Globus pallidus (tissue), 1 donor: ENCODE data around the gene ATF3.

Source experiments
- DNase-seq: peaks from one replicate; pipeline ENCODE4 v3.0.0-alpha.2; 2015; ENCODE audit warnings: low spot score

Gene ATF3, protein sequence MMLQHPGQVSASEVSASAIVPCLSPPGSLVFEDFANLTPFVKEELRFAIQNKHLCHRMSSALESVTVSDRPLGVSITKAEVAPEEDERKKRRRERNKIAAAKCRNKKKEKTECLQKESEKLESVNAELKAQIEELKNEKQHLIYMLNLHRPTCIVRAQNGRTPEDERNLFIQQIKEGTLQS

DNA sequence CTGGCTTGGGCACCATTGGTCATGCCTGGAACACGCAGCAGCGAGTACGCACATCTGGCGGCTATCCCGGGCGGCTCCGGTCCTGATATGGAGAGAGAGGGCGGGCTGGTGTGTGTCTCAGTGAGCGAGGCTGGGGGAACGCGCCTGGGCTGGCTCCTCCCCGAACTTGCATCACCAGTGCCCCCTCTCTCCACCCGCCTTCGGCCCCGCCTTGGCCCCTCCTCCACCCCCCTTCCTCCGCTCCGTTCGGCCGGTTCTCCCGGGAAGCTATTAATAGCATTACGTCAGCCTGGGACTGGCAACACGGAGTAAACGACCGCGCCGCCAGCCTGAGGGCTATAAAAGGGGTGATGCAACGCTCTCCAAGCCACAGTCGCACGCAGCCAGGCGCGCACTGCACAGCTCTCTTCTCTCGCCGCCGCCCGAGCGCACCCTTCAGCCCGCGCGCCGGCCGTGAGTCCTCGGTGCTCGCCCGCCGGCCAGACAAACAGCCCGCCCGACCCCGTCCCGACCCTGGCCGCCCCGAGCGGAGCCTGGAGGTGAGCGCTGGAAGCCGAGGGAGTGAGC is at the start of gene ATF3:
Gene ATF3 (plus strand): TSS at position 370 of the 567 bp plus-strand sequence. CDS start 6,261 bp downstream, outside the sequence.
- DNase-seq: peak; percentile 100

DNA sequence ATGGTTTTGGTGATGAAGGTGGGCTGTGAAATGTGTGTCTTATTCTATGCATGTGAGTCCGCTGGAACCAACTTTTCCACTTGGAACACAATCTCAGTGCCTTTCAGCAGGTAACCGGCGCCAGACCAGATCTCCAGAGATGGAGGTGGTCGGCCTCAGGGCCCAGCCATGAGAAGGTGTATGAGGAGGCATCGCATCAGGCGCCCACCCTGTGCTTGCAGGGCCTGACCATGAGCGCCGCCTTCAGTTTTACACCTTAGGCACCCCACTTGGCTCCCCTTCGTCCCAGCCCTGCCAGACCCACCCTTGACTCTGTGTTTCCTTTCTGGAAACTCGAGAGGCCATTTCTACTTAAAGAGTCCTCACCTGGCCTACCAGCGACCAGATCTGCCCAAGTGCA is 48.6 kb upstream of the ATF3 start:
- no peak for DNase-seq

DNA sequence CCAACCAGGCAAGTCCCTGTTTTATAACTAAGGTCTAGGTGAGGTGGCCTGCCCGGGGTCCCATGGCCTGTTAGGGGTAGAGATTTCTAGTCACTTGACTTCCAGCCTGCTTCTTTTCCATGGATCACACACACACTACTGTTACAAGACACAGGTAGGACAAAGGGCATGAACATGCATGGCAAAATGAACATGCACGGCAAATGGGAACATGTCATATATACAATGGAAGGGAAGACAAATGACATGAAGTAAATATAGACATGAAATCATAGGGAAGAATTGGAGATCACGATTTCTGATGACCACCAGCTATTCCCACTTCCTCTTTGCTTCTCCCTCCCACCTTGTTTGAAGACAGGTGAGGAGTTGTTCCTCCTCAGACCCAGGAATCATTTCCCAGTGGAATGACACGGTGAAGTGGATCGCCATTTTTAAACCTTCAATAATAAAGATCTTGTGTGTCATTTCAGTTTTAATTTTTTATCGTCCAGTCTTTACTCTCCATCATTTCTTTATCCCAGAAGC is 47.6 kb upstream of the ATF3 start:
- DNase-seq: no peak

DNA sequence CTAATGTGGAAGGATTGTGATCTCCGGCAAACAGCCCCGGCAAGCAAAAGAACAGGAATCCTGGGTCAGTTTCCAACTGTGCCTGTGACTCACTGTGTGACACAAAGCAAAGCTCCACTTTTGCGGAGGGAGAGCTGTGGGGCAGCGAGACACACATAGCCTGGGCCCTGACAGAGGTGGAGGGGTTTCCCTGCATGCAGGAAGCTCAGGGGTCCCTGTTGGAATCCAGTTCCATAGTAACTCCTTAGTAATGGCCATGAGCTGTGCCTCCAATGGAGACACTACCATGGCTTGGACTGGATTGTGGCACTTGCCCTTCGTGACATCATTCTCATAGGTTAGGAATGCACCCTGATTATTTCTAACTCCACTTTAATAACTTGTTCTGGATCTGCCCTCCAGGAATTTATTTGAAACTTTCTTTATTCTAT is 47.0 kb upstream of the ATF3 start:
- DNase-seq: no peak

DNA sequence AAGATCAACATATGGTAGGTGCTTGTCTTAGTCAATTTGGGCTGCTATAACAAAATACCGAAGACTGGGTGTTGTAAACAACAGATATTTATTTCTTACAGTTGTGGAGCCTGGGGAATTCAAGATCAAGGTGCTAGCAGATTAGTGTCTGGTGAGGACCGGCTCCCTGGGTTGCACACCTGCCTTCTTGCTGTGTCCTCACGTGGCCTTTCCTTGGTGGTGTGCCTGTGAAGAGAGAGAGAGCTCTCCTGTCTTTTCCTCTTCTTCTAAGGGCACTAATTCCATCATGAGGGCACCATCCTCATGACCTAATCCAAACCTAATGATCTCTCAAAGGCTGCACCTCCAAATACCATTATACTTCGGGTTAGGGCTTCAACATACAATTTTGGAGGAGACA is 45.8 kb upstream of the ATF3 start:
- no peak for DNase-seq

DNA sequence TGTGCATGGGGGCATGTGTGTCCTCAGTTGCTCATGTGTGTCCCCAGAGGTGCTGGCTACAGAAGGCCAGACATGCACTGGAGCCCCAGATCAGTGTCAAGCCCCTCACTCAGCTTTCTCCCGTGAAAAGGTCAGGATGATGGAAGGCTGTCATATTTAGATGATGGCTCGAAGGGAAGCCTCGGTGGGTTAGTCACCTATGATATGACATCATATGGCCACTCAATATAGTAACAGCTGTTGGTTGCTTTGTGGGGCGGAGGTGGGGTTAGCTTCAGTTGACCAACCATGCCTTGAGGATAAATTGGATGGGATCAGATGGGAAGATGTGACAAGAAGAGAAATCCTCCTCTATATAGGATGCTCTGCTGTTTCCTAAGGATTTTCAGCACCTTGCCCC is 43.5 kb upstream of the ATF3 start:
- DNase-seq: no peak

DNA sequence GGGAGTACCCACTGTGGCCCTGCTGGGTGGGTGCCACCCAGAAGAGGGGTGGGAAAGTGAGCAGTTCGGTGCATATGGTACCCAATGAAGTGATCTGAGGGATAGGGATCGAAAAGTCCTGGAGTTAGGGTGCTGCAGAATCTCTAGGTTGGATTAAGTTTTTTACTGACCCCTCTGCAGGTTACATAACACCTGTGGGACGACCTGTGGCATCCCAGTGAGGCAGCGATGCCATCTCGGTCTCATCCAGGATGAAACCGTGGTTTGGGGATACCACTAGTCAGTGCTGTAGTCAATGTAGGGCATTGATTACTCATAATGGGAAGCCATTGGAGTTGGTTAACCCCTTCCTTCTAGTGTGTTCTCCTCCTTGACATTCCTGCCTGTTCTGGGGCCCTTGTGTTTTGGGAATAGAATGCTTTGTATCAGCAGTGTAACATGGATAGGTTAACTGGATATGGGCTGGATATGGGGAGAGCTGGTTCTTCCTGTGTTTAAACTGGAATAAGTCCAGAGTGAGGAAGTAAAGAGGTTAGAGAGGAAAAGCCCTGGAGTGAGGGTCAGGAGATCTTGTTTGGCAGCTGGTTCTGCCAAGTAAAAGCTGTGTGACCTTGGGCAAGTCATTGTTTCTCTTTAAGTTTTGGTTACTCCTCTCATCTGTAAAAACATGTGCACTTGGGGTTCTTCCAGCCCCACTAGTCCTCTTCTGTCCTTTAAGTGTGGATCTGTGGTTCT is 42.8 kb upstream of the ATF3 start:
- no peak for DNase-seq

DNA sequence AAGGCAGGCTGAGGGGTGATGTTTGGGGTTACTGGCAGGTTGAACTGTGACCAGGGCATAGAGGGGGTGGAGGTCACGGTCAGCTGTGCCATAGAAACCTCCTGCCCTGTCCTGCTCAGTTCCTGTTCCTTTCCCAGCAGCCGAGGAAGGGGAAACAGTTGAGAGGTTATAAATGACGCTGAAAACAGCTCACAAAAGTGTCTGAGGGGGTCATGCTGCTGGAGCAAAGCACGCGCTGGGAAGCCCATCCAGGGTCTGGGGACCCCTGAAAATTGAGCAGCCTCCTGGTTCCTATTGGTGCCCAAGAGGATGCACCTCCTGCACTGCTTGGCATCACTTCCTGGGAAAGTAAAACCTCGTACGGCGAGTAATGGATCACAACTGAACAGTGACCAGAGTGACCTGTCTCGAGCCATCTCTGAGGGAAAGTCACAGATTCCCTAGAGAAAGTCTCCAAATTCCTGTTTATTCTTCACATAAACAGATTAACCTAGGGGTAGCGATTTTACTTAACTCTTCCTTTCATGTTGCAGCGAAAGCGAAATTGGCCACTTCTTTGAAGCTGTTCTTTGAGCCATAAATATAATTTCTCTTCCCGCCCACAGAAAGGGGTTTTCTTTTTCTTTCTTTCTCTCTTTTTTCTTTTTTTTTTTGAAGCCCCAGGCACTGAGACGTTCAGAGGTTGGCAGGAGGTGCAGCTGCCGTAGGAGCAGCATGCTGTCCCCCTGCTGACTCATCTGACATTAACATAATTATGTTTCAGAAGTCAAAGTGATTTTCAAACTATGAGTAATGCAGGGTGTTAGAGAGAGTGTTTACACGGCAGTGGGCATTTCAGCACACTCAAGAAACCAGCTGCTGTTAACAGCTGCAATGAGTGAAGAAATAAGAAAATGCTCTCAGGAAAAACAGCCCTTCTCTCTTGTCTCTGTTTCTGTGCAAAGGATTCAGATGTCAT is 41.8 kb upstream of the ATF3 start:
- peak; percentile 39 for DNase-seq

DNA sequence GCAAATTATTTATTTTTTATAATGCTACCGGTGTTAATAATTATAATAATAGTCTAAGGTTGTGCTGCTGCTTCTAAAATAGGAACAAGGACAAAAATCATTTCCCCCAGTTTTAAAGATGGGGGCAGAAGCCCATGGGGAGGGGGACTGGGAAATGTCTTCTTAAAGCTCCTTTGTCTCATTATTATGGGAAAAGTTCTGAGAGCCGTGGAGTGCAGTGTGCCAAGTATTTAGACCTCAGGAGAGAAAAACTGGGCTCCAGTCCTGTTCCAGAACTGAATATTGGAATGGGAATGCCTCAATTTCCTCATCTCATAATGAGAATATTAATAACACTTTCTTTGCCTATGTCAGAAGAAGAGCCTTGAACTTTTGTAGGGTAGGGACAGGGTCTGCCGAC is 40.9 kb upstream of the ATF3 start:
- DNase-seq: no peak

DNA sequence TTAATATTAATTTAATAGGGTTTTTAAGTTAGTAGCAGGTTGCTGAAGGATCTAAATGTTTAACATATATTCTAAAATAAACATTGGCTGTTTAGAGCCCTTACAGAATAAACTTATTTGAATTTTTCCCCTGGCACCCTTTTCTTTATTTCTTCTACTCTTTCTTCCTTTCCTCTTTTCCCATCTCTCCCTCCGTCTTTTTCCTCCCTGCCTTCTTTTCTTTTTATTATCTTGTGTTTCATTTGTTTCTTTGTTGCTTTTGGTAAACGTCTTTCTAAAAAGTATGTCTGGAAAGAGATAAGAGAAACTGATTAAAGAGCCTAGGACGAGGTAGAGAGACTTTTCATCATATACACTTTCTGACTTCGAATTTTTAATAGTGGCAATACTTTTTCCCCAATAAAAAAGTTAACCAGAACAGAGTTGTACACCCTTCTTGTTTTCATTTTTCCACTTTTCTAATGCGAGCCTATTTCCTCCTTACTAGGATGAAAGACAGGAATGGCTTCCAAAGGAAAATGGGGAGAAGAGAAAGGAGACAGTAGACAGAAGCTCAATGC is 39.5 kb upstream of the ATF3 start:
- no peak for DNase-seq

DNA sequence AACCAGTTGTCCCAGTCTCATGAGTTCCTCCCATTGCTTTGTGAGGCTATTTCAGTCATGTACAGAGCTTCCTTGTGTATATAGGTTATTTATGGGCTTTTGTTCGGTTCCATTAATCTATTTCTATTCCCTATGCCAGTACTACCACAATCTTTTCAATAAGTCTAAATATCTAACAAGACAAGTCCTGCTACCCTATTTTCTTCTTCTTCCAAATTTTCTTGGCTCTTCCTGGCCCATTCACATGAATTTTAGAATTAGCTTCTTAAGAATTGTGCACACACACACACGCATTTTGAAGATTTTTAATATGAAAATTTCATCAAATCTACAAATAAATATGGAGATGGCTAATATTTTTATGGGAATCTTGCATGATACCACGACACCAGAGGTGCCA is 33.8 kb upstream of the ATF3 start:
- DNase-seq: no peak

DNA sequence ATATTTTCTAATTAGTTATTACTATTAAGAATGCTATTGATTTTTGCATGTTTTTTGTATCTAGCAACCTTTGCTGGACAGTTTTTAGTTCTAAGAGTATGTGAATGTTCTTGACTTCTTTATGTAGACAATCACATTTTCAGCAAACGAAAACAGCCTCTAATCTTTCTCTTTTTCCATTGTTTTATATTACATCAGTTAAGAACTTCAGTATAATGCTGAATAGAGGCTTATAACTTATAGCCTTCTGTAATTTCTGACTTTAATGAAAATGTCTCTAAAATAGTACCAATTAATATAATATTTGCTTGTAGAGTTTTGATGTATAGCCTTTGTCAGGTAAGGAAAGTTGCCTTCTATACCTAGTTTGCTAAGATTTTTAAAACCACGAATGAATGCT is 33.2 kb upstream of the ATF3 start:
- DNase-seq: no peak

DNA sequence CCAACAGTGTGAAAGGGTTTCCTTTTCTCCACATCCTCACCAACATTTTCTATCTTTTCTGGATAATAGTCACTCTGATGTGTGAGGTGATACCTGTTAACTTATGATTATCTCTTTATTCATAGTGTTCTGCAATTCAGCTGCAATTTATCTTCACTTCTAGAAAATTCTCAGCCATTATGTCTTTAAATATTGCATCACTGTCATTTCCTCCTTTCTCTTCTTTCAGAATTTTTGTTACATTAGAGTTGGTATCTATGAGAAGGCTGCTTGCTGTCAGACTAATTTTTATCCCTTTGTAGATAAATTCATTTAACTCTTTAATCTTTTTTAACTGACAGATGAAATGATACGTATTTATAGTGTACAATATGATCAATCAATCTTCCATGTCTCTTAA is 30.5 kb upstream of the ATF3 start:
- no peak for DNase-seq

DNA sequence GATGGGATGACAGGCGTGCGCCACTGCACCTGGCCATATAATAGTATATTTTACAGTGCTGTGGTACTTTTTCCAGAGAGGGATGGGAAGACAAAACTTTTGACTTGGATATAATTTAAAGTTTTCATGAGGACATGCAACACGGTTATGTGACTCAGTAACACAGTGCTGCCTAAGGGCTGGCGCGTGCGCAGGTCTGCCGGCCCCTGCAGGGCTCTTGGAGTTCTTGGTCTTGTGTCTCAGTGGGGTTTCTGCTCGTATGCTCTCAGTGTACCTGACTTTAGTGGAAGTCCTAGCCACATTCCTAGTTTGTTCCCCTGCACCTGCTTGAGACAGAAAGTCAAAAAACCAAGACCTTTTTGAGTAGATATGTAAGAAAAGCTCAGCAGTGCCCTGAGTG is 27.5 kb upstream of the ATF3 start:
- no peak for DNase-seq

DNA sequence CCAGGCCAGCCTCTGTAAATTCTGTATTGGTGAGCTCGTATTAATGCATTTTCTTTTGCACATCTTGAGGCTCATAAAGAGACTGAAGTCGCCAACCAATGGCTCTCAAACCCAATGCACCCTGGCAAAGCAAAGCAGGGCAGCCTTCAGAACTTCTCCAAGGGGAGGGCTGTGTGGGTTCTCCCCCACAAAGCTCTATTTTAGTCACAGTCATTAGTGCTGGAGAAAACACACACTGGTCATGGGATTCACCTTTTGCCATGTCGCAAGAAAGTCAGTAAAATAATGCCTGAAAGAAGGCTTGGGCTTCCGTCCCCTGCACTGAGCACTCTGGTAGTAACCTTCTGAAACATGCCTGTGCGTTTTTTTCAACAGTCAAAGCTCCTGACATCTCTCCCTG is 26.3 kb upstream of the ATF3 start:
- DNase-seq: no peak

DNA sequence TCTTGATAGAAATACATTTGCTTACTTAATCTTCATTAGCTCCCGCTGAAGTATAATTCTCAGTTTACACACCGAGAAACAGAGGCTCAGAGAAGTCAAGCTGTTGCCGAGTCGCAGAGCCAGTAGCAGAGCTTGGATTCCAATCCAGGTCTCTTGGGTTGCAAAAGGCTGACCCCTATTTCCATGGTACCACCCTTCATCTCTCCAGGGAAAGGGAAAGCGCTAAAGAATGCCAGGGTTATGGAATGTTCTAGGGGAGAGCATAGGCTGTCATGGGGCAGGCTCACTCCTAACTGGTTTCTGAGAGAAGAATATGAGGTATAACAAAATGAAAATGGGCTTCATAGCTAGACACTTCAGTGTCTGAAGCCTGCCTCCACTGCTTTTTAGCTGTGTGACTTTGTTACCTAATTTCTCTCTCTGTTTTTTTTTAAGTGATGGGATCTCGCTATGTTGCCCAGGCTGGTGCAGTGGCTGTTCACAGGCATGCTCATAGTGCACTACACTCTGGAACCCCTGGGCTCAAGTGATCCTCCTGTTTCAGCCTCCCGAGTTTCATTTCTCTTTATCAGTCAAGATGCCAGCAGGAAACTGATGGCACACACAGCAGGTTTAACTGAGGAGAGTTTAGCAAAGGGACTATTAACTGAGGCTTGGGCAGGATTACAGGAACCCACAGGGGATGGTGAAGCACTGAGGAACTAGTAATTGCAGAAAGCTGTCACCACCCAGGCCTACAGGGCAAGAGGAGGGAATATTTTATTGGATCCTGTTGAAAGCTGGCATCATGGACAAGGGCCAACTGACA is 25.5 kb upstream of the ATF3 start:
- DNase-seq: no peak

DNA sequence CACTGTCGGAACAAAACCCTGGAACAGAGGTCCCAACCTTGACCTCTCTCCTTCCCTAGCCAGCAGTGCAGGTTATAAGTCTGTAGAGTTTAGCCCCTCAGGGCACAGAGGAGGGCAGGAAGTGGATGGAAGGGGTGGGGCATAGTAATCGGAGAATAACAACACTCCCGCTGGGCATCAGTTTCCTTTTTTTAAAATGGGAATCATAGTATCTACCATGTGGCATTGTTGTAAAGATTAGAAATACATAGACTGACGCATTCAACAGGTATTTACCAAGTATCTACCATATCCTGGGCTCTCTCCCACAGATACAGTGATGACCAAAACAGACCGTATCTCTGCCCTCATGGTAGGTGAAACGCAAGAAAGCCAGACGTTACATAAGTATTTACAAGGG is 24.9 kb upstream of the ATF3 start:
- DNase-seq: no peak

DNA sequence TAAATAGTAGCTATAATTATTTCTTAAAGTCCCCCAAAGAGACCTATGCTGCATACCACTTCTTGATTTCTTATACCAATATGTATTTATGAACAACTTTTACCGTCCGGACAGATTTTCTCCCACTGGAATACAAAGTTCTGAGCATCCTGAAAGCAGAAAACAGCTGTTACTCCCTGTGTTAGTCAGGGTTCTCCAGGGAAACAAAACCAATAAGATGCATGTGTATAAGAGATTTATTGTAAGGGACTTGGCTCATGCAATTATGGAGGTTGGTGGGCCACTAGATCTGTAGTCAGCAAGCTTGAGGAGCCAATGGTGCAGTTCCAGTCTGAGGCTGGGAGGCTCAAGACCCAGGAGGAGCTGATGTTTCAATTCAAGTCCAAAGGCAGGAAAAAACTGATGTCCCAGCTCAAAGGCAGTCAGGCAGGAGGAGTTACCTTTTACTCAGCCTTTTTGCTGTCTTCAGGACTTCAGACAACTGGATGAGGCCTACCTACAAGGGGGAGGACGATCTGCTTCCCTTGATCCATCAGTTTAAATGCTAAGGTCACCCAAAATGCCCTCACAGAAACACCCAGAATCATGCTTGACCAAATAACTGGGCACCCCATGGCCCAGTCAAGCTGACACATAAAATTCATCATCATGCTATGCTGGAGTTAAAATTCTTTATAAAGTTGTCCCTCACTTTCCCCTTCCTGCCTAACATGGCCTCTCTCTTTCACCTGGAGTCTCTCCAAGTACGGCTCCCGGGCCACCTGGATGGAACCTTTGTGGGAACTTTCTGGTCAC is 24.3 kb upstream of the ATF3 start:
- no peak for DNase-seq

DNA sequence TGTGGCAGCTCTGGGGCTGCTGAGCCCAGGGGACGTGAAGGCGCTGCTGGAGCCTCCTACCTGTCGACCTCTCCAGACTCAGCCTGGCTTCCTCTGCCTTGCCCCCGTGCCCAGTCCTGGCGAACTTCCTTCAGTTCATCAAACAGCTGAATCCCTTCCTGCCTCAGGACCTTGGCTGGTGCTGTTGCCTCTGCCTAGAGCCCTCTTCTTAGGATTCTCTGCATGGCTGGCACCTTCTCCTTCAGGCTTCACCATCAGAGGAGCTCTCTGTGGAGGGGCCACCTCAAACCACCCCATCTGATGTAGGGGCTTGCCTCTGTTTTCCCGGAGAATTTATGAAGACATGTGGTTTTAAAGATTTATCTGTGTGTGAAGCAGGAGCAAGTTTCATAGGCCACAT is 23.4 kb upstream of the ATF3 start:
- no peak for DNase-seq
